ENCODE results near the gene APBA3. TPM values are rescaled to one million over a fixed set of nuclear protein-coding genes. Genes with fewer than 3 reads are reported as not detected.
A peak's percentile ranks its signal among the peaks of the same experiment; 100 is the strongest.

APBA3 gene
- total and polyA plus RNA-seq, 9 of the 15 experiments (the other 6 are each of a cell fraction or from before 2014, with no cell fraction given), result 0.10 to 29.5 (median 11.5) TPM

DNA sequence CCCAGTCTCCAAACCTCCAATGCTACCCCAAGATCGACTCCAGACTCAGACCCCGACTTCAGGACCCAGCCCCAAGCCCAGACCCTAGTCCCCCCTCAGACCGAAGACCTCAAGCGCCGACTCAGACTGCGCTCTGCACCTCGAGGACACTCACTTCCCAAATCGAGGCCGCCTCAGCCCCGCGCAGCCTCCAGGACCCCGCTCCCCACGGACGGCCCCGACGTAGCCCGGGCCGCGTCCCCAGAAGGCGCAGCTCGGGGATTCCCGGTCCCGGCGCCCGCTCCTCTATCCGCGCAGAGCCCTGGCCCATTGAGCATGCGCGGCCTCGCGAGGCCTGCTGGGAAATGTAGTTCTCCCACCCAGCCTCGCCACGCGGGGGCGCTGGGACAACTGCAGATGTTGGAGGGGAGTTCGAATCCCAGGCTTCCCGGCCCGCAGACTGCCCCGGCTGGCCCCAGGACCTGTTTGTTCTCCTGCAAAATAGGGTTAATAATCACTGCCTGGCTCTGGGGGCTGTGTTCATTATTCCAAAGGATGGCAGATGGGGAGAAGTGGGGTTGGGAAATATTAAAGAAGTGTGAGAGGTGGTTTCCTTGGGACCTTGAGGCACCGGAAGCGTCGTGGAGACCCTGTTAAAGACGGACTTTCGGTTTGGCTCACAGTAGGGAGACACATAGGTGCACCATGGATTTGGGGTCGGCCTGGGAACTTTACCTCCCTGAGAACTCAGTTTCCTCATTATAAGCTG is at the start of gene APBA3 (continued):
- no peak for TF ChIP-seq NEUROD1 (IDR thresholded peaks at IDR 0.05; ENCODE audit: borderline replicate concordance, low read depth, low read length, partially characterized antibody)
- no peak for TF ChIP-seq SMAD1 (IDR thresholded peaks at IDR 0.05; ENCODE audit: low read depth, low read length, partially characterized antibody)
- 0 out of 2 replicates have a peak, but pooled peaks have one; percentile 77 for TF ChIP-seq TARDBP (IDR thresholded peaks at IDR 0.05)
- no peak for TF ChIP-seq NCOA2 (IDR thresholded peaks at IDR 0.05; ENCODE audit: partially characterized antibody in 2 of 2)
- no peak; the same call in 1 of the 2 replicates for TF ChIP-seq ZNF121 (CRISPR knock-in tag; conservative IDR thresholded peaks at IDR 0.05)
- TF ChIP-seq HLTF (IDR thresholded peaks at IDR 0.05), result peak; percentile 76; the same call in 1 of the 2 replicates
- TF ChIP-seq ZNF175 (CRISPR knock-in tag; IDR thresholded peaks at IDR 0.05; ENCODE audit: low read depth), result no peak
- TF ChIP-seq SMARCE1 (IDR thresholded peaks at IDR 0.05), result peak; percentile 36; the same call in 1 of the 2 replicates
- TF ChIP-seq NFIC (IDR thresholded peaks at IDR 0.05), result peak; percentile 44; the same call in 1 of the 2 replicates

DNA sequence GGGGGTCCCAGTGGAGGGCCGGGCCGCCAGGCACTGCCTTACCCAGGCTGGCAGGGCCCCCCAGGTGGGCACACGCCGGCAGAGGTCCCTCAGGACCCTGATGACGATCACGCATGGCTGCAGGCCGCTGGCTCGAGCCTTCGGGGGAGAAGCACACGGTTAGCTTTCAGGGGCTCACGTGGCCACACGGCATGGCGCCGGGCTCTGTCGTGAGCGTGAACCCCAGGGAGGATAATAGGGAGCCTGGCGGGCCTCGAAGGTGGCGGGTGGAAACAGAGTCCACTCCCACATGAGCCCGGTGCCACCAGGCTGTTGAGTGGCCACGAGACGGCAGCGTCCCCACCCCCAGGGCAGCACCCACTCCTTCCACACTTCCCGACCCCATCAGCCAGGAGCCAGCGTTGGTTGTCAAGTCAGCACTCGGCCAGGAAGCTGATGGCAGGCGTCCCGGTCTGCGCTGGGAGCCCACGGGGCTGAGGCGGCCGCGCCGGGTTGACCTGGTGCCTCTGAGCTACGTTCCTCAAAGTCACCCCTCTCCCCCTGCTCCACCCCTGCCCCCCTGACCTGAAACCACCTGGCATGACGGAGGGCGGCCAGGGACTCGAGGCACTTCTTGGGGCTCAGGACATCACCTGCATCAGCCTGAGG is 49.3 kb upstream of the APBA3 start:
- 89% methylated on average over 30 of the region's 38 CpGs for WGBS (ENCODE audit: insufficient coverage, low coverage, missing lambda C conversion rate)
- peaks cover 7% of the 10 kb centered on the region for H3K9me3 ChIP-seq (replicated peaks; ENCODE audit: control insufficient read depth, insufficient read depth, low read depth, low read length)
- peaks cover 0 to 59% of the 10 kb centered on the region in 2 experiments for H3K4me1 ChIP-seq (replicated peaks in 1 of 2; ENCODE audit: control insufficient read depth in 2 of 2, insufficient read depth in 2 of 2, low read length in 2 of 2)
- CTCF ChIA-PET (ENCODE audit: low intra/inter-chr PET ratio), result no interaction called here
- no peak overlapping the region for H2AFZ ChIP-seq (ENCODE audit: low read depth, low read length)
- peak overlapping the region in 1 of 2 experiments; percentile 58; a peak in 1 of 4 replicates for H3K9ac ChIP-seq (ENCODE audit: insufficient read depth in 1 of 2, low read depth in 2 of 2, low read length in 2 of 2)
- no peak for FAIRE-seq
- in situ Hi-C loops (cut with MboI), result no loop called here
- no peak overlapping the region for H3K27ac ChIP-seq (ENCODE audit: extremely low read depth, low read depth, low read length)
- DNase-seq (ENCODE audit: extremely low read depth in 1 of 4, low spot score in 3 of 4), result no peak
- H3K36me3 ChIP-seq (ENCODE audit: control insufficient read depth, insufficient read depth, low read length), result no peaks in the 10 kb centered on the region
- intact Hi-C loops (cut with micrococcal nuclease), result no loop called here
- H3K9me1 ChIP-seq (ENCODE audit: control insufficient read depth, insufficient read depth, low read length), result no peaks in the 10 kb centered on the region
- no peak overlapping the region for H3K4me3 ChIP-seq
- POLR2A ChIA-PET, result interaction anchor here (0.5 kb wide), 1 partner anchor 175 kb away, joined by 3 read pairs; the partner anchor contains the start of gene EEF2
- ATAC-seq, result no peak
- H3K4me2 ChIP-seq (ENCODE audit: insufficient read depth, low read length), result no peak overlapping the region
- H4K20me1 ChIP-seq (replicated peaks; ENCODE audit: control insufficient read depth, insufficient read depth, low read length), result no peaks in the 10 kb centered on the region
- no TSS peak for BruUV-seq (replicated peaks)
- H3K79me2 ChIP-seq (ENCODE audit: control insufficient read depth, insufficient read depth, low read length), result no peaks in the 10 kb centered on the region
- TF ChIP-seq NR1H2 (CRISPR knock-in tag; IDR thresholded peaks at IDR 0.05) (no peak), OTX1 (CRISPR knock-in tag; IDR thresholded peaks at IDR 0.05) (no peak)
- TF ChIP-seq, protein P1, sequence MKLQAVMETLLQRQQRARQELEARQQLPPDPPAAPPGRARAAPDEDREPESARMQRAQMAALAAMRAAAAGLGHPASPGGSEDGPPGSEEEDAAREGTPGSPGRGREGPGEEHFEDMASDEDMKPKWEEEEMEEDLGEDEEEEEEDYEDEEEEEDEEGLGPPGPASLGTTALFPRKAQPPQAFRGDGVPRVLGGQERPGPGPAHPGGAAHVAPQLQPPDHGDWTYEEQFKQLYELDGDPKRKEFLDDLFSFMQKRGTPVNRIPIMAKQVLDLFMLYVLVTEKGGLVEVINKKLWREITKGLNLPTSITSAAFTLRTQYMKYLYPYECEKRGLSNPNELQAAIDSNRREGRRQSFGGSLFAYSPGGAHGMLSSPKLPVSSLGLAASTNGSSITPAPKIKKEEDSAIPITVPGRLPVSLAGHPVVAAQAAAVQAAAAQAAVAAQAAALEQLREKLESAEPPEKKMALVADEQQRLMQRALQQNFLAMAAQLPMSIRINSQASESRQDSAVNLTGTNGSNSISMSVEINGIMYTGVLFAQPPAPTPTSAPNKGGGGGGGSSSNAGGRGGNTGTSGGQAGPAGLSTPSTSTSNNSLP (IDR thresholded peaks at IDR 0.05; ENCODE audit: borderline replicate concordance, low read depth, low read length), result no peak
- TF ChIP-seq, protein P2, sequence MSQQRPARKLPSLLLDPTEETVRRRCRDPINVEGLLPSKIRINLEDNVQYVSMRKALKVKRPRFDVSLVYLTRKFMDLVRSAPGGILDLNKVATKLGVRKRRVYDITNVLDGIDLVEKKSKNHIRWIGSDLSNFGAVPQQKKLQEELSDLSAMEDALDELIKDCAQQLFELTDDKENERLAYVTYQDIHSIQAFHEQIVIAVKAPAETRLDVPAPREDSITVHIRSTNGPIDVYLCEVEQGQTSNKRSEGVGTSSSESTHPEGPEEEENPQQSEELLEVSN (IDR thresholded peaks at IDR 0.05; ENCODE audit: borderline replicate concordance in 1 of 2, extremely low read depth in 1 of 2, insufficient read depth in 1 of 2, insufficient read length in 1 of 2, low read depth in 1 of 2, low read length in 1 of 2, poor library complexity in 1 of 2, severe bottlenecking in 1 of 2), result peak in 1 of 2 experiments; percentile 2
- no peaks in the 10 kb centered on the region; a peak in 1 of 5 replicates for H3K27me3 ChIP-seq (ENCODE audit: control insufficient read depth in 2 of 2, insufficient read depth in 2 of 2, low read length in 2 of 2)
